Motor neuron (in vitro differentiated cells): ENCODE measurements around the gene ARMC2. TPM values are rescaled to one million over a fixed set of nuclear protein-coding genes. Genes with fewer than 3 reads are reported as not detected.
"Not testable (repeated sequence)": the region's sequence is repeated elsewhere in the genome, so short reads cannot be mapped to it uniquely, and the experiment has no call there.

Source experiments
- ATAC-seq, 8 experiments: fragments of 200-7000 bp; cut with Tn5 transposase; replicated peaks in 6 of 8; 2 replicates each; pipeline ENCODE4 v1.8.0; 2021; ENCODE audit warnings: mild to moderate bottlenecking in 8 of 8, moderate library complexity in 8 of 8
- H3K27ac ChIP-seq, 2 donors: fragments of 250-450 bp; sonication (Bioruptor Pico); 2 replicates each; pipeline ENCODE4 v1.9.0; 2021; ENCODE audit warnings: antibody characterized with exemption in 2 of 2, mild to moderate bottlenecking in 2 of 2, moderate library complexity in 1 of 2
- H3K4me1 ChIP-seq, 2 donors: fragments of 250-450 bp; sonication (Bioruptor Pico); replicated peaks in 1 of 2; 2 replicates each; pipeline ENCODE4 v1.6.1; 2021; ENCODE audit warnings: antibody characterized with exemption in 2 of 2, mild to moderate bottlenecking in 2 of 2, moderate library complexity in 1 of 2
- H3K4me3 ChIP-seq, 5 donors: fragments of 250-450 bp; sonication (Bioruptor Pico); 2 replicates each; pipeline ENCODE4 v1.9.0; 2021; ENCODE audit warnings: antibody characterized with exemption in 5 of 5, mild to moderate bottlenecking in 5 of 5, moderate library complexity in 4 of 5
- WGBS, 10 experiments: fragments of 450-650 bp; shearing (Covaris generic); methylation state at CpG; one replicate each; pipeline ENCODE4 v1.0.0; 2022; 5-methylcytosine and 5-hydroxymethylcytosine counted together
- in situ Hi-C, 9 experiments: fragments of 400-800 bp; cut with MboI; loops; one replicate each; pipeline ENCODE4 v1.15.0; 2021; ENCODE audit warnings: low sequenced_read_pairs in 9 of 9, low pct_unique_long_range_greater_than_20kb in 2 of 9; ENCODE audit not compliant: unreplicated experiment in 9 of 9
- total RNA-seq, 8 experiments: library from RNA; unstranded; fragments of 300-600 nt; gene quantifications; 2 replicates each; pipeline versions ENCODE4 v1.2.3 to v1.2.4, GENCODE V29; 2022

Gene ARMC2
- total RNA-seq, 8 experiments from 2014 or later: 1.1 to 22.4 (median 6.1) TPM

DNA sequence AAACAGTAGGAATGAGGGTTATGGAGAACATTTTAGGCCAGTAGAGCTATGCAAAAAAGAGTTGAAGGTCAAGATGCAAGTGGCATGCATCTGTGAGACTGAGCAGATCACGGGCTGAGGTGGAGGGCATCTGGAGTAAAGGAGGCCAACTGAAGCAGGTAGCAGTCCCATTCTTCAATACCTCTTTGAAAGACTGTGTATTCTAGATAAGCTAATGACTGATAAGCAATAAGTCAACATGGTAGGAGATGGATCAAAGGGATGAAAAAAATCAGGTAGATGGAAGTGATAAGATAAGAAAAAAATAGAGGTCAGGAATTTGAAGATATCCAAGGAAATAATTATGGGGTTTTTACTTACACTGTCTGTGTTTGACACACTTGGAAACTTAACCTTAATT is 55.6 kb downstream of the ARMC2 start:
- in situ Hi-C loops: loop anchor here in 1 of 9 experiments (25.0 kb wide), 1 partner anchor 159 kb away; no protein-coding TSS in a partner anchor
- no peak for ATAC-seq
- H3K4me1 ChIP-seq: no peaks in the 10 kb centered on the region
- no peak overlapping the region for H3K4me3 ChIP-seq
- 40 to 100% (median 83%) methylated on average over 1 of the region's 1 CpG; no CpG with 5 or more reads in 4 of the 10 experiments for WGBS, 10 experiments
- no peak overlapping the region for H3K27ac ChIP-seq

- in situ Hi-C loops: loop anchor here in 1 of 9 experiments (25.0 kb wide), 1 partner anchor 158 kb away; no protein-coding TSS in a partner anchor
- Histone ChIP-seq H3K4me3 (no peak overlapping the region), H3K4me1 (no peaks in the 10 kb centered on the region), H3K27ac (no peak overlapping the region)
- ATAC-seq: no peak
- 83 to 100% (median 92%) methylated on average over 2 to 3 of the region's 3 CpGs; no CpG with 5 or more reads in 1 of the 10 experiments for WGBS, 10 experiments
Observed at GRCh38 chr6:108904741-108905140, 56.5 kb downstream of the ARMC2 start.

- Histone ChIP-seq H3K4me3 (no peak overlapping the region), H3K4me1 (no peaks in the 10 kb centered on the region), H3K27ac (no peak overlapping the region)
- no peak for ATAC-seq
- in situ Hi-C loops: loop anchor here in 1 of 9 experiments (25.0 kb wide), 1 partner anchor 148 kb away; no protein-coding TSS in a partner anchor
- 50 to 100% (median 80%) methylated on average over 1 to 3 of the region's 4 CpGs; no CpG with 5 or more reads in 2 of the 10 experiments for WGBS, 10 experiments
Observed at GRCh38 chr6:108914235-108915022, 66.2 kb downstream of the ARMC2 start.

DNA sequence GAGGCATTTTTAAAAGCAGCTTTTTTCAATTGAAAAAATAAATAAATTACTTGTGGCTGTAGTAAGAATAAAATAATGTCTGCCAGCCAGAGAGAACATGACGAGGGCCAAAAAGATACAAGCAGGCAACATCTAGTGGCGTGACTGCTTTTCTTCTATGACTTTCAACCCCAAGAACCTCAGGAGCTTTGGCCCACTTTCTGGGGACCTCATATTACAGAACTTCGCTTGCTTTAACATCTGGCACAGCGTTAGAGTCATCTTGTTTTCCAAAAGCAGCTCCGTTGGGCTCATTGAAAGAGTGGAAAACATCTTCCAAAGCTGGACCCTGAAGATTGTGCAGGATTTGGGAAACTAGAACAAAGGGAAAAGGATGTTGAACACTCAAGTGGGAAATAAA is 67.0 kb downstream of the ARMC2 start:
- Histone ChIP-seq H3K4me1 (no peaks in the 10 kb centered on the region), H3K27ac (no peak overlapping the region), H3K4me3 (no peak overlapping the region)
- 17 to 100% (median 92%) methylated on average over 1 to 5 of the region's 5 CpGs for WGBS, 10 experiments
- in situ Hi-C loops: loop anchor here in 1 of 9 experiments (25.0 kb wide), 1 partner anchor 147 kb away; no protein-coding TSS in a partner anchor
- no peak for ATAC-seq

DNA sequence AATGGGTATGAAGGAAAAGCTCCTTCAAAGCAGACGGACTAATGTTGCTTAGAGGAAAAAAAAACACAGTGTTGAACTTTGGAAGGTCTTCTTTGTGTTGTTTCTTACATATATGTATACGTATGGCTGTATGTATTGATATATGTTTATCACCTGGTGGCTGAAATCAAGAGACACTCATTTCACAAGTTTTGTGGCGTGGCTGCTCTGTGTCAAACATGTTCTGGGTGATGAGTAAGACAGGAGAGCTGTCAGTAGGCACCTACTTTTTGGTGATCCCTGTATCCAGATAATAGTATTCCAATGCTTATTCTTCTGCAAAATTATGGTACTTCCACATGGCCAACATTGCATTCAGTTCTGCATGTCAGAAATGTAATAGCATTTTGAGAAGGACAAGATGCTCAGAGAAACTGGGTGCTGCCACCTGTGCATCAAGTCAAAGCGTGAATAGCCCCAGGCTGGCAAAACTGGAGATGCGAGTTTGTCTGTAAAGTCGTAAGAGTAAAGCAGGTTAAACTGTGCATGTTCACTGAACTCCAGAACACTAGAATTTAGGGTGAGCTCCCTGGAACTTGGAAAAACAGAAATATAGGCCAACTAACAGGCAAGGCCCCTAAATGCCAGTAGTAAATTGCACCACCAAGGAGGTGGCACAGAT is 67.9 kb downstream of the ARMC2 start:
- in situ Hi-C loops: loop anchor here in 1 of 9 experiments (25.0 kb wide), 1 partner anchor 146 kb away; no protein-coding TSS in a partner anchor
- Histone ChIP-seq H3K27ac (no peak overlapping the region), H3K4me1 (no peaks in the 10 kb centered on the region), H3K4me3 (no peak overlapping the region)
- WGBS, 10 experiments: 13 to 82% (median 68%) methylated on average over 1 to 5 of the region's 6 CpGs; no CpG with 5 or more reads in 1 of the 10 experiments
- no peak for ATAC-seq

GRCh38 chr6:108920751-108921150 is 72.5 kb downstream of the ARMC2 start:
- Histone ChIP-seq H3K4me1 (no peaks in the 10 kb centered on the region), H3K4me3 (no peak overlapping the region), H3K27ac (no peak overlapping the region)
- peak in 2 of 8 experiments; percentile 25 to 49 for ATAC-seq
- in situ Hi-C loops: loop anchor here in 1 of 9 experiments (25.0 kb wide), 1 partner anchor 142 kb away; no protein-coding TSS in a partner anchor
- 0 to 67% (median 25%) methylated on average over 1 of the region's 1 CpG; no CpG with 5 or more reads in 7 of the 10 experiments for WGBS, 10 experiments

DNA sequence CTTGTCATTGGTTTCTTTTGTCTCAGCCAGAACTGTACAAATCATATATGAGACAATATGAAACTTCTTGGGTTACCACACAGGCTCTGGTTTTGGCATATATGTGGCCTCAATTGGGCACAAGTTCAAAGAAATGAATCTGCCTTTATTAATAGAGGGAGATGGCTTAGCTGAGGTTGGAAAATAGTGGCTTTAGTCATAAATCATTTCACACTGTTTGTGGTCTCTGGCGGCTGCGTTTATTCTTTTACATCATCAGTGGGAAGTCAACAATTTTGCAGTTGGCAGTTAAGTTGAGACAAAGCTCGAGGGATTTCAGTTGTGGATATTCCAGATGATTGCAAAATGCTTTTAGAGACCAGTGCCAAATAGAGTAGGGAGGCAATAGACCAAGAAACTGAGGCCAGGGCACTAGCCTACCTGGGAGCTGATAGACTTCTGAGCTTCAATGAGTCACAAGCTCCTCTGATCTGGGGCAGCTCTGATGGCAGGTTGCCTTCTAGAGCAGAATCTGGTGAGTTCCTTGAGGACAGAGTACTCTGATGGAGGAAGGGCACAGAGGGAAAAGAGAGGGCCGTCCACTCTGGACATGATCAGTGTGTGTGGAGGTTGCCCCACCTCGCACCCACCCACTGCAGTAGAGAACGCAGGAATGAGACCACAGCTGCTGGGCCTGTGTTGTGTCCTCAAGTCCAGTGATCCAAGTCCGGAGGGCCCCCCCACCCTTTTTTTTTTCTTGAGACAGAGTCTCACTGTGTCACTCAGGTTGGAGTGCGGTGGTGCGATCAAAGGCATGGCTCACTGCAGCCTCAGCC is 73.5 kb downstream of the ARMC2 start:
- Histone ChIP-seq H3K4me1 (no peaks in the 10 kb centered on the region), H3K27ac (no peak overlapping the region), H3K4me3 (no peak overlapping the region)
- in situ Hi-C loops: loop anchor here in 1 of 9 experiments (25.0 kb wide), 1 partner anchor 141 kb away; no protein-coding TSS in a partner anchor
- peak in 1 of 8 experiments; percentile 18 for ATAC-seq
- WGBS, 10 experiments: 20 to 100% (median 75%) methylated on average over 1 to 5 of the region's 9 CpGs; no CpG with 5 or more reads in 1 of the 10 experiments

GRCh38 chr6:108922499-108922898 is 74.3 kb downstream of the ARMC2 start:
- Histone ChIP-seq H3K27ac (no peak overlapping the region), H3K4me3 (no peak overlapping the region), H3K4me1 (no peaks in the 10 kb centered on the region)
- ATAC-seq: no peak
- in situ Hi-C loops: loop anchor here in 1 of 9 experiments (25.0 kb wide), 1 partner anchor 140 kb away; no protein-coding TSS in a partner anchor

GRCh38 chr6:108927927-108928326 is 79.7 kb downstream of the ARMC2 start:
- no peak overlapping the region for H3K27ac ChIP-seq
- peaks cover 0 to 5% of the 10 kb centered on the region in 2 donors for H3K4me1 ChIP-seq
- in situ Hi-C loops: no loop called here
- no peak for ATAC-seq
- H3K4me3 ChIP-seq: no peak overlapping the region
- WGBS, 10 experiments: 67 to 100% (median 83%) methylated on average over 1 to 5 of the region's 5 CpGs; no CpG with 5 or more reads in 1 of the 10 experiments

GRCh38 chr6:108928650-108929049 is 80.4 kb downstream of the ARMC2 start:
- Histone ChIP-seq H3K4me3 (no peak overlapping the region), H3K4me1 (peaks cover 0 to 5% of the 10 kb centered on the region in 2 donors), H3K27ac (no peak overlapping the region)
- ATAC-seq: peak in 3 of 8 experiments; percentile 36 to 83 (median 48)
- in situ Hi-C loops: no loop called here
- 17 to 100% (median 40%) methylated on average over 1 to 4 of the region's 4 CpGs; no CpG with 5 or more reads in 1 of the 10 experiments for WGBS, 10 experiments

DNA sequence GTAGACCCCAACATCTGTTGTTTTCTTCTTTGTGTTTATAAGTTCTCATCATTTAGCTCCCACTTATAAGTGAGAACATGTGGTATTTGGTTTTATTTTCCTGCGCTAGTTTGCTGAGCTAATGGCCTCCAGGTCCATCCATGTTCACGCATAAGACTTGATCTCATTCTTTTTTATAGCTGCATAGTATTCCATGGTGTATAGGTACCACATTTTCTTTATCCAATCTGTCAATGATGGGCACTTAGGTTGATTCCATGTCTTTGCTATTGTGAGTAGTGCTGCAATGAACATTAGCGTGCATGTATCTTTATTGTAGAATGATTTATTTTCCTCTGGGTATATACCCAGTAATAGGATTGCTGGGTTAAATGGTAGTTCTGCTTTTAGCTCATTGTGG is 82.9 kb downstream of the ARMC2 start:
- 90 to 100% (median 100%) methylated on average over 1 to 3 of the region's 3 CpGs; no CpG with 5 or more reads in 3 of the 10 experiments for WGBS, 10 experiments
- in situ Hi-C loops, H3K4me3 ChIP-seq, H3K27ac ChIP-seq, ATAC-seq, H3K4me1 ChIP-seq: not testable (repeated sequence)

GRCh38 chr6:108937170-108937569 is 88.9 kb downstream of the ARMC2 start:
- Histone ChIP-seq H3K4me3 (no peak overlapping the region), H3K4me1 (no peaks in the 10 kb centered on the region), H3K27ac (no peak overlapping the region)
- WGBS, 10 experiments: 71 to 100% (median 100%) methylated on average over 1 of the region's 1 CpG; no CpG with 5 or more reads in 7 of the 10 experiments
- in situ Hi-C loops: no loop called here
- ATAC-seq: no peak
